ENCODE results near the gene CEL.
"Not testable (repeated sequence)": the region's sequence is repeated elsewhere in the genome, so short reads cannot be mapped to it uniquely, and the experiment has no call there.

The CEL gene

GRCh38 chr9:133040892-133041479, 20.8 kb upstream of the CEL start:
- peak; percentile 45 for TF ChIP-seq CTCF (IDR thresholded peaks at IDR 0.05; ENCODE audit: borderline replicate concordance, control extremely low read depth, extremely low read depth, insufficient read depth, missing control alignments)
- in situ Hi-C loops (cut with MboI; ENCODE audit: low sequenced_read_pairs, unreplicated experiment); DNase-seq (ENCODE audit: low spot score): not testable (repeated sequence)

- no peak for TF ChIP-seq CTCF (IDR thresholded peaks at IDR 0.05; ENCODE audit: borderline replicate concordance, control extremely low read depth, extremely low read depth, insufficient read depth, missing control alignments)
- in situ Hi-C loops (cut with MboI; ENCODE audit: low sequenced_read_pairs, unreplicated experiment) = no loop called here
- DNase-seq (ENCODE audit: low spot score) = no peak
Observed at GRCh38 chr9:133041958-133042357, 19.8 kb upstream of the CEL start.

GRCh38 chr9:133042676-133043075, 19.1 kb upstream of the CEL start:
- in situ Hi-C loops (cut with MboI; ENCODE audit: low sequenced_read_pairs, unreplicated experiment) = no loop called here
- no peak for DNase-seq (ENCODE audit: low spot score)
- no peak for TF ChIP-seq CTCF (IDR thresholded peaks at IDR 0.05; ENCODE audit: borderline replicate concordance, control extremely low read depth, extremely low read depth, insufficient read depth, missing control alignments)

- DNase-seq (ENCODE audit: low spot score) = no peak
- in situ Hi-C loops (cut with MboI; ENCODE audit: low sequenced_read_pairs, unreplicated experiment) = no loop called here
- TF ChIP-seq CTCF (IDR thresholded peaks at IDR 0.05; ENCODE audit: borderline replicate concordance, control extremely low read depth, extremely low read depth, insufficient read depth, missing control alignments) = no peak
Observed at GRCh38 chr9:133043449-133044035, 18.2 kb upstream of the CEL start.

- no peak for TF ChIP-seq CTCF (IDR thresholded peaks at IDR 0.05; ENCODE audit: borderline replicate concordance, control extremely low read depth, extremely low read depth, insufficient read depth, missing control alignments)
- no peak for DNase-seq (ENCODE audit: low spot score)
- in situ Hi-C loops (cut with MboI; ENCODE audit: low sequenced_read_pairs, unreplicated experiment) = no loop called here
Observed at GRCh38 chr9:133044125-133044524, 17.7 kb upstream of the CEL start.

GRCh38 chr9:133044661-133045060, 17.1 kb upstream of the CEL start:
- DNase-seq (ENCODE audit: low spot score) = no peak
- TF ChIP-seq CTCF (IDR thresholded peaks at IDR 0.05; ENCODE audit: borderline replicate concordance, control extremely low read depth, extremely low read depth, insufficient read depth, missing control alignments) = no peak
- in situ Hi-C loops (cut with MboI; ENCODE audit: low sequenced_read_pairs, unreplicated experiment) = no loop called here
